ENCODE measurements around the gene CUX1.

The CUX1 gene

GRCh38 chr7:101817471-101818286 is at the start of gene CUX1:
Gene CUX1, plus strand, starts transcription at chr7:101817626. Its CDS starts 14 bp downstream, at chr7:101817640.
- no peaks in the 10 kb centered on the region for H3K9me2 ChIP-seq (replicated peaks; ENCODE audit: control insufficient read depth, low read length)
- H4K20me1 ChIP-seq (ENCODE audit: control insufficient read depth, insufficient read depth, low read depth, low read length) = peaks cover 30% of the 10 kb centered on the region
- peaks cover 71% of the 10 kb centered on the region for H3K79me2 ChIP-seq (ENCODE audit: control insufficient read depth, low read length)
- H3K4me3 ChIP-seq (ENCODE audit: low read length) = peak within 1 kb of the TSS; percentile 81
- H3K27ac ChIP-seq (ENCODE audit: low read depth, low read length) = peak within 1 kb of the TSS; percentile 37
- no peaks in the 10 kb centered on the region for H3K9me3 ChIP-seq (ENCODE audit: control insufficient read depth, insufficient read depth, low read length)
- no peak for TF ChIP-seq CTCF (IDR thresholded peaks at IDR 0.05; ENCODE audit: low read depth, low read length, poor library complexity, severe bottlenecking)
- H3K4me2 ChIP-seq (ENCODE audit: low read length) = peak within 1 kb of the TSS; percentile 96
- H3K4me1 ChIP-seq (ENCODE audit: control insufficient read depth, low read length) = peaks cover 55% of the 10 kb centered on the region
- H3K36me3 ChIP-seq (ENCODE audit: control insufficient read depth, low read length) = peaks cover 47% of the 10 kb centered on the region
- H3F3A ChIP-seq (ENCODE audit: control insufficient read depth, insufficient read depth) = peaks cover 32% of the 10 kb centered on the region
- no peaks in the 10 kb centered on the region for H3K27me3 ChIP-seq (ENCODE audit: control insufficient read depth, low read length)

- H3K9me3 ChIP-seq (ENCODE audit: control insufficient read depth, insufficient read depth, low read length) = no peaks in the 10 kb centered on the region
- no peak overlapping the region for H3K27ac ChIP-seq (ENCODE audit: low read depth, low read length)
- no peak overlapping the region for H3K4me2 ChIP-seq (ENCODE audit: low read length)
- H3K27me3 ChIP-seq (ENCODE audit: control insufficient read depth, low read length) = peaks cover 26% of the 10 kb centered on the region
- H3K4me1 ChIP-seq (ENCODE audit: control insufficient read depth, low read length) = no peaks in the 10 kb centered on the region
- no peaks in the 10 kb centered on the region for H3F3A ChIP-seq (ENCODE audit: control insufficient read depth, insufficient read depth)
- H3K9me2 ChIP-seq (replicated peaks; ENCODE audit: control insufficient read depth, low read length) = no peaks in the 10 kb centered on the region
- no peaks in the 10 kb centered on the region for H4K20me1 ChIP-seq (ENCODE audit: control insufficient read depth, insufficient read depth, low read depth, low read length)
- H3K4me3 ChIP-seq (ENCODE audit: low read length) = no peak overlapping the region
- TF ChIP-seq CTCF (IDR thresholded peaks at IDR 0.05; ENCODE audit: low read depth, low read length, poor library complexity, severe bottlenecking) = no peak
- TF ChIP-seq EZH2phosphoT487 (IDR thresholded peaks at IDR 0.05; ENCODE audit: borderline replicate concordance, low read length) = no peak
- H3K36me3 ChIP-seq (ENCODE audit: control insufficient read depth, low read length) = no peaks in the 10 kb centered on the region
- H3K79me2 ChIP-seq (ENCODE audit: control insufficient read depth, low read length) = no peaks in the 10 kb centered on the region
Observed at GRCh38 chr7:101768280-101768679, 49.1 kb upstream of the CUX1 start.

GRCh38 chr7:101770466-101770865 is 47.0 kb upstream of the CUX1 start:
- H3K36me3 ChIP-seq (ENCODE audit: control insufficient read depth, low read length) = no peaks in the 10 kb centered on the region
- H4K20me1 ChIP-seq (ENCODE audit: control insufficient read depth, insufficient read depth, low read depth, low read length) = no peaks in the 10 kb centered on the region
- TF ChIP-seq EZH2phosphoT487 (IDR thresholded peaks at IDR 0.05; ENCODE audit: borderline replicate concordance, low read length) (no peak), CTCF (IDR thresholded peaks at IDR 0.05; ENCODE audit: low read depth, low read length, poor library complexity, severe bottlenecking) (no peak)
- no peaks in the 10 kb centered on the region for H3K79me2 ChIP-seq (ENCODE audit: control insufficient read depth, low read length)
- H3K9me2 ChIP-seq (replicated peaks; ENCODE audit: control insufficient read depth, low read length) = no peaks in the 10 kb centered on the region
- H3F3A ChIP-seq (ENCODE audit: control insufficient read depth, insufficient read depth) = no peaks in the 10 kb centered on the region
- no peaks in the 10 kb centered on the region for H3K9me3 ChIP-seq (ENCODE audit: control insufficient read depth, insufficient read depth, low read length)
- no peaks in the 10 kb centered on the region for H3K4me1 ChIP-seq (ENCODE audit: control insufficient read depth, low read length)
- H3K4me3 ChIP-seq (ENCODE audit: low read length) = no peak overlapping the region
- H3K27ac ChIP-seq (ENCODE audit: low read depth, low read length) = no peak overlapping the region
- H3K27me3 ChIP-seq (ENCODE audit: control insufficient read depth, low read length) = peaks cover 26% of the 10 kb centered on the region
- no peak overlapping the region for H3K4me2 ChIP-seq (ENCODE audit: low read length)
